HepG2 (cell line): ENCODE data around the gene TFEB. TPM values are rescaled to one million over a fixed set of nuclear protein-coding genes. Genes with fewer than 3 reads are reported as not detected.

Experiments
- ATAC-seq: fragments of 200-7000 bp; cut with Tn5 transposase; 3 replicates; pipeline ENCODE4 v1.9.1; 2020; ENCODE audit warnings: mild to moderate bottlenecking, moderate library complexity
- BruUV-seq: library from RNA; stranded (reverse); fragments of 400-500 nt; replicated peaks from 2 replicates; lab custom pipeline; 2021; lab: Mats Ljungman, UMichigan
- CTCF ChIA-PET: fragments of 300-600 bp; formaldehyde crosslinking; extraction: SDS; loops from one replicate; lab custom pipeline; 2021; ENCODE audit warnings: low total read pairs, inconsistent platforms, low intra/inter-chr PET ratio; lab: Yijun Ruan, JAX
- POLR2A ChIA-PET: fragments of 350-600 bp; sonication (Branson Sonifier 250); formaldehyde crosslinking; loops from one replicate; lab custom pipeline; 2020; ENCODE audit warnings: antibody characterized with exemption, inconsistent platforms; lab: Yijun Ruan, JAX
- DNase-seq: peaks from one replicate; pipeline ENCODE4 v3.0.0-alpha.2; 2015; ENCODE audit warnings: low spot score
- FAIRE-seq: peaks from 3 replicates; lab custom pipeline; 2011; peaks lifted over from hg19 to GRCh38; lab: Jason Lieb, UNC
- H2AFZ ChIP-seq: one replicate; pipeline ENCODE4 v1.6.1; 2011; ENCODE audit warnings: low read length, inconsistent platforms
- H3K27ac ChIP-seq: fragments of 300-600 bp; 3 replicates; pipeline ENCODE4 v1.8.0; 2011; ENCODE audit warnings: mixed run types, mild to moderate bottlenecking, mixed read lengths, low read length, inconsistent platforms; ENCODE audit not compliant: insufficient read depth; ENCODE audit errors: extremely low read length
- H3K27me3 ChIP-seq, 2 experiments: fragments of 200-600 bp in 1 of 2; 2 replicates in 1 of 2; 3 replicates in 1 of 2; pipeline versions ENCODE4 v1.6.0 to v1.8.0; 2011; ENCODE audit warnings: low read length in 2 of 2, mild to moderate bottlenecking in 2 of 2, moderate library complexity in 2 of 2, inconsistent platforms in 1 of 2; ENCODE audit not compliant: insufficient read depth in 2 of 2, control insufficient read depth in 1 of 2
- H3K36me3 ChIP-seq, 2 experiments: fragments of 200-600 bp in 1 of 2; replicated peaks in 1 of 2; 2 replicates in 1 of 2; 3 replicates in 1 of 2; pipeline versions ENCODE4 v1.5.1 to v1.8.0; 2011; ENCODE audit warnings: low read length in 2 of 2, inconsistent platforms in 1 of 2; ENCODE audit not compliant: insufficient read depth in 2 of 2, control insufficient read depth in 1 of 2
- H3K4me1 ChIP-seq: 2 replicates; pipeline ENCODE4 v1.5.1; 2012; ENCODE audit warnings: low read length, inconsistent platforms; ENCODE audit not compliant: insufficient read depth
- H3K4me2 ChIP-seq: 2 replicates; pipeline ENCODE4 v1.6.0; 2011; ENCODE audit warnings: low read depth, low read length, inconsistent platforms
- H3K4me3 ChIP-seq, 3 experiments: fragments of 200-600 bp in 1 of 3; sonication (generic), shearing (Covaris generic) in 1 of 3; replicated peaks in 1 of 3; 2 replicates each; pipeline ENCODE4 v1.5.1; 2011 to 2016; ENCODE audit warnings: low read length in 3 of 3, inconsistent platforms in 2 of 3, low read depth in 2 of 3, mild to moderate bottlenecking in 2 of 3, control low read depth in 1 of 3, mixed read lengths in 1 of 3; ENCODE audit not compliant: insufficient read depth in 1 of 3
- H3K79me2 ChIP-seq: one replicate; pipeline ENCODE4 v1.6.1; 2011; ENCODE audit warnings: low read length, inconsistent platforms; ENCODE audit not compliant: insufficient read depth
- H3K9ac ChIP-seq: 2 replicates; pipeline ENCODE4 v1.6.0; 2011; ENCODE audit warnings: mild to moderate bottlenecking, low read depth, low read length, inconsistent platforms; ENCODE audit not compliant: insufficient read depth
- H3K9me3 ChIP-seq: 2 replicates; pipeline ENCODE4 v1.5.1; 2012; ENCODE audit warnings: mild to moderate bottlenecking, low read length
- H4K20me1 ChIP-seq: 2 replicates; pipeline ENCODE4 v1.6.0; 2011; ENCODE audit warnings: inconsistent platforms, mild to moderate bottlenecking, low read length, moderate library complexity; ENCODE audit not compliant: insufficient read depth
- BCL6 ChIP-seq: IDR thresholded peaks from 2 replicates; pipeline ENCODE4 v1.6.1; 2016; ENCODE audit warnings: missing genetic modification reagents, missing compliant biosample characterization
- KDM2A ChIP-seq: sonication (generic); formaldehyde crosslinking; IDR thresholded peaks from 2 replicates; pipeline ENCODE4 v1.4.0; 2020; ENCODE audit warnings: low read depth, missing genetic modification reagents, borderline replicate concordance
- NFRKB ChIP-seq: fragments of 450-650 bp; IDR thresholded peaks from 2 replicates; pipeline ENCODE4 v1.6.1; 2017
- NR2F1 ChIP-seq, 2 experiments: fragments of 450-650 bp in 1 of 2; formaldehyde crosslinking in 1 of 2; IDR thresholded peaks; 2 replicates each; pipeline versions ENCODE4 v1.5.0 to v1.6.1; 2016 to 2020; ENCODE audit warnings: mild to moderate bottlenecking in 1 of 2, missing compliant biosample characterization in 1 of 2, missing genetic modification reagents in 1 of 2, moderate library complexity in 1 of 2
- POLR2G ChIP-seq: fragments of 200-400 bp; formaldehyde crosslinking; IDR thresholded peaks from 2 replicates; pipeline ENCODE4 v1.6.1; 2018; ENCODE audit warnings: mild to moderate bottlenecking, low read depth, low read length, moderate library complexity
- SP140L ChIP-seq: sonication (generic); formaldehyde crosslinking; IDR thresholded peaks from 2 replicates; pipeline ENCODE4 v1.4.0; 2020; ENCODE audit warnings: missing genetic modification reagents, borderline replicate concordance
- SPEN ChIP-seq: sonication (generic); formaldehyde crosslinking; IDR thresholded peaks from 2 replicates; pipeline ENCODE4 v1.5.1; 2020; ENCODE audit warnings: low read depth, mild to moderate bottlenecking, missing genetic modification reagents
- ZNF253 ChIP-seq: sonication (generic); formaldehyde crosslinking; IDR thresholded peaks from 2 replicates; pipeline ENCODE4 v1.8.0; 2022; ENCODE audit warnings: mild to moderate bottlenecking, missing genetic modification reagents, borderline replicate concordance
- ZNF326 ChIP-seq: sonication (generic); formaldehyde crosslinking; IDR thresholded peaks from 2 replicates; pipeline ENCODE4 v1.4.0; 2020; ENCODE audit warnings: missing genetic modification reagents, borderline replicate concordance
- ZNF704 ChIP-seq: sonication (generic); formaldehyde crosslinking; IDR thresholded peaks from 2 replicates; pipeline ENCODE4 v1.8.1; 2023; ENCODE audit warnings: mild to moderate bottlenecking, inconsistent platforms, moderate library complexity, missing genetic modification reagents, borderline replicate concordance
- ZNF773 ChIP-seq: sonication (generic); formaldehyde crosslinking; IDR thresholded peaks from 2 replicates; pipeline ENCODE4 v1.4.0; 2020; ENCODE audit warnings: missing genetic modification reagents, borderline replicate concordance
- ZSCAN22 ChIP-seq: sonication (generic); formaldehyde crosslinking; IDR thresholded peaks from 2 replicates; pipeline ENCODE4 v1.4.0; 2020; ENCODE audit warnings: mild to moderate bottlenecking, missing genetic modification reagents
- WGBS: methylation state at CpG from one replicate; pipeline ENCODE4 v1.1.6; 2017; ENCODE audit warnings: low lambda C conversion rate; 5-methylcytosine and 5-hydroxymethylcytosine counted together
- in situ Hi-C: cut with HindIII; loops from 2 replicates; pipeline ENCODE4 v1.10.0; 2017; ENCODE audit warnings: low pct_unique_long_range_greater_than_20kb; ENCODE audit not compliant: extremely low pct_ligation_motif_present
- intact Hi-C: fragments of 100-400 bp; cut with micrococcal nuclease; formaldehyde crosslinking; loops from one replicate; pipeline ENCODE4 v1.10.0; 2022; ENCODE audit not compliant: unreplicated experiment
- polyA plus RNA-seq, 8 experiments: library from polyadenylated mRNA; depleted of rRNA in 3 of 8; stranded (reverse) in 7 of 8; unstranded in 1 of 8; fragments of >200 nt; fragmentation: Illumina TruSeq in 4 of 8; extraction: Trizol in 4 of 8; gene quantifications; 2 replicates each; pipeline versions ENCODE4 v1.2.1 to v1.2.3, GENCODE V29; 2011 to 2016; ENCODE audit warnings: low read depth in 4 of 8, missing spikeins in 1 of 8, mixed read lengths in 1 of 8; ENCODE audit not compliant: insufficient read depth in 1 of 8
- total RNA-seq, 5 experiments: library from RNA; depleted of rRNA; stranded (reverse); fragments of >200 nt; fragmentation: Illumina TruSeq; extraction: Trizol; gene quantifications; 2 replicates each; pipeline ENCODE4 v1.2.3, GENCODE V29; 2016; ENCODE audit warnings: low read depth in 1 of 5

Gene TFEB
- total and polyA plus RNA-seq, 2 of the 13 experiments (the other 11 are each of a cell fraction or from before 2014, with no cell fraction given) = 13.3 to 18.7 TPM

- BruUV-seq = TSS peak; percentile 32
These were observed 3.8 kb downstream of the TFEB start for GRCh38 chr6:41731561-41732086.

GRCh38 chr6:41730531-41731436 lies 4.6 kb downstream of the TFEB start:
- H3K27ac ChIP-seq = no peak overlapping the region
- FAIRE-seq = no peak
- H3K4me1 ChIP-seq = peaks cover 46% of the 10 kb centered on the region
- TF ChIP-seq ZSCAN22 (CRISPR knock-in tag) (no peak), KDM2A (no peak), SPEN (CRISPR knock-in tag) (no peak), POLR2G (no peak), ZNF704 (CRISPR knock-in tag) (no peak), SP140L (CRISPR knock-in tag) (no peak), NFRKB (no peak), ZNF773 (no peak)
- TF ChIP-seq, all 625 proteins: peak for 0
- Histone ChIP-seq H3K36me3 (no peaks in the 10 kb centered on the region), H3K27me3 (no peaks in the 10 kb centered on the region; a peak in 1 of 5 replicates), H3K9ac (no peak overlapping the region), H3K4me2 (no peak overlapping the region), H2AFZ (no peak overlapping the region), H3K4me3 (no peak overlapping the region), H3K79me2 (peaks cover 5% of the 10 kb centered on the region), H4K20me1 (no peaks in the 10 kb centered on the region), H3K9me3 (no peaks in the 10 kb centered on the region)
- CTCF ChIA-PET = no interaction called here
- no TSS peak for BruUV-seq
- DNase-seq (no peak), ATAC-seq (no peak)
- in situ Hi-C loops (no loop called here), intact Hi-C loops (no loop called here)
- 94% methylated on average over 8 of the region's 9 CpGs for WGBS
- POLR2A ChIA-PET = no interaction called here

More at GRCh38 chr6:41731561-41732086, 3.8 kb downstream of the TFEB start:
- ATAC-seq = no peak
- H3K36me3 ChIP-seq = no peaks in the 10 kb centered on the region
- no peak overlapping the region for H3K9ac ChIP-seq
- H3K27me3 ChIP-seq = no peaks in the 10 kb centered on the region; a peak in 1 of 5 replicates
- over 99% methylated on average over 7 of the region's 7 CpGs for WGBS
- intact Hi-C loops (no loop called here), in situ Hi-C loops (no loop called here)
- peaks cover 55% of the 10 kb centered on the region for H3K4me1 ChIP-seq
- no peak overlapping the region for H3K4me2 ChIP-seq
- H3K27ac ChIP-seq = no peak overlapping the region
- peaks cover 5% of the 10 kb centered on the region for H3K79me2 ChIP-seq
- ChIA-PET CTCF (no interaction called here), POLR2A (no interaction called here)
- TF ChIP-seq BCL6 (CRISPR knock-in tag) (no peak), ZNF253 (CRISPR knock-in tag) (no peak), ZNF326 (CRISPR knock-in tag) (no peak), NR2F1 (CRISPR knock-in tag; IDR thresholded peaks at IDR 0.05) (no peak)
- no peak for DNase-seq
- no peak for FAIRE-seq
- no peak overlapping the region for H3K4me3 ChIP-seq
- no peak overlapping the region for H2AFZ ChIP-seq
- H4K20me1 ChIP-seq = no peaks in the 10 kb centered on the region
- H3K9me3 ChIP-seq = no peaks in the 10 kb centered on the region
